ENCODE results near the gene NOD2. TPM values are rescaled to one million over a fixed set of nuclear protein-coding genes. Genes with fewer than 3 reads are reported as not detected.
A peak's percentile ranks its signal among the peaks of the same experiment; 100 is the strongest.

NOD2 gene
- total and polyA plus RNA-seq, 12 donors = 0.13 to 4.9 (median 0.48) TPM

DNA sequence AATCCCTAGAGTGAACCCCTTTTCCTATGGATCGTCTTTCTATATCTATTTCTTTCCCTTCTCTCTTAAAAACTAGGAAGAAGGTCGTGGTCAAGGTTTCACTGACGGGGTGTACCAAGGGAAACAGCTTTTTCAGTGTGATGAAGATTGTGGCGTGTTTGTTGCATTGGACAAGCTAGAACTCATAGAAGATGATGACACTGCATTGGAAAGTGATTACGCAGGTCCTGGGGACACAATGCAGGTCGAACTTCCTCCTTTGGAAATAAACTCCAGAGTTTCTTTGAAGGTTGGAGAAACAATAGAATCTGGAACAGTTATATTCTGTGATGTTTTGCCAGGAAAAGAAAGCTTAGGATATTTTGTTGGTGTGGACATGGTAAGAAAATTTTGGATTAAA, 58.1 kb downstream of the NOD2 start:
- intact Hi-C loops (cut with DNase I) = no loop called here
- TF ChIP-seq, protein P1, sequence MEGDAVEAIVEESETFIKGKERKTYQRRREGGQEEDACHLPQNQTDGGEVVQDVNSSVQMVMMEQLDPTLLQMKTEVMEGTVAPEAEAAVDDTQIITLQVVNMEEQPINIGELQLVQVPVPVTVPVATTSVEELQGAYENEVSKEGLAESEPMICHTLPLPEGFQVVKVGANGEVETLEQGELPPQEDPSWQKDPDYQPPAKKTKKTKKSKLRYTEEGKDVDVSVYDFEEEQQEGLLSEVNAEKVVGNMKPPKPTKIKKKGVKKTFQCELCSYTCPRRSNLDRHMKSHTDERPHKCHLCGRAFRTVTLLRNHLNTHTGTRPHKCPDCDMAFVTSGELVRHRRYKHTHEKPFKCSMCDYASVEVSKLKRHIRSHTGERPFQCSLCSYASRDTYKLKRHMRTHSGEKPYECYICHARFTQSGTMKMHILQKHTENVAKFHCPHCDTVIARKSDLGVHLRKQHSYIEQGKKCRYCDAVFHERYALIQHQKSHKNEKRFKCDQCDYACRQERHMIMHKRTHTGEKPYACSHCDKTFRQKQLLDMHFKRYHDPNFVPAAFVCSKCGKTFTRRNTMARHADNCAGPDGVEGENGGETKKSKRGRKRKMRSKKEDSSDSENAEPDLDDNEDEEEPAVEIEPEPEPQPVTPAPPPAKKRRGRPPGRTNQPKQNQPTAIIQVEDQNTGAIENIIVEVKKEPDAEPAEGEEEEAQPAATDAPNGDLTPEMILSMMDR (IDR thresholded peaks at IDR 0.05) = no peak
- Histone ChIP-seq H3K36me3 (peaks cover 0 to 82% (median 8%) of the 10 kb centered on the region in 9 donors), H3K9me3 (no peaks in the 10 kb centered on the region), H3K27me3 (no peaks in the 10 kb centered on the region), H3K27ac (peak overlapping the region in 1 of 10 donors; percentile 10), H3K4me3 (no peak overlapping the region), H3K4me1 (peaks cover 0 to 49% (median 31%) of the 10 kb centered on the region in 9 donors)
- no peak for DNase-seq
- peak in 4 of 8 donors; percentile 52 to 91 (median 66) for ATAC-seq
- 62 to 71% methylated on average over 6 of the region's 6 CpGs for WGBS, 2 donors

GRCh38 chr16:50752471-50753235, 59.2 kb downstream of the NOD2 start:
- DNase-seq (no peak), ATAC-seq (no peak)
- Histone ChIP-seq H3K27ac (no peak overlapping the region), H3K4me1 (peaks cover 0 to 48% (median 31%) of the 10 kb centered on the region in 9 donors), H3K36me3 (peaks cover 0 to 91% (median 8%) of the 10 kb centered on the region in 9 donors), H3K9me3 (no peaks in the 10 kb centered on the region), H3K27me3 (no peaks in the 10 kb centered on the region), H3K4me3 (no peak overlapping the region)
- TF ChIP-seq, protein P1 (IDR thresholded peaks at IDR 0.05) = no peak
- intact Hi-C loops (cut with DNase I) = no loop called here
- 84 to 89% methylated on average over 4 of the region's 4 CpGs for WGBS, 2 donors

DNA sequence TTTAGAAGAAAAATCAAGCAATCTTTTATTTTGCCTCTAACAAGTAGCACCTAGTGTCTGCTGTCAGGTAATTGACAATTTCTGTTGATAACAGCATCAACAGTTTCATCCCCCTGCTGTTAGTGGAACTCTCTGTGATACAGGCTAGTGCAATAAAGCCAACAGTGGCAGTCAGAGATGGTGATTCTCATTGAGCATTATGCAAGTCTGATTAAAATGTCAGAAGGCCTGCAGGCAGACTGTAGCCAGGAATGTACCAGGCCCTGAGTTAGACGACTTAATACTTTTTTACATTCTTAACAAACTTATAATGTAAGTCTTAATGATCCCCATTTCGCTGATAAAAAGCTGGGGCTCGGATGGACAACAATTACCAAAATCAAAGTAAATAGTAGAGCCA, 63.1 kb downstream of the NOD2 start:
- Histone ChIP-seq H3K27ac (no peak overlapping the region), H3K27me3 (no peaks in the 10 kb centered on the region), H3K36me3 (peaks cover 0 to 99% (median 8%) of the 10 kb centered on the region in 9 donors), H3K4me3 (no peak overlapping the region), H3K9me3 (no peaks in the 10 kb centered on the region), H3K4me1 (peaks cover 0 to 34% (median 11%) of the 10 kb centered on the region in 9 donors)
- 73 to 75% methylated on average over 3 of the region's 3 CpGs for WGBS, 2 donors
- ATAC-seq (peak in 2 of 8 donors; percentile 55 to 65), DNase-seq (no peak)
- intact Hi-C loops (cut with DNase I) = no loop called here
- TF ChIP-seq, protein P1 (IDR thresholded peaks at IDR 0.05) = no peak

GRCh38 chr16:50761267-50761666, 67.9 kb downstream of the NOD2 start:
- Histone ChIP-seq H3K9me3 (peaks cover 0 to 9% (median 3%) of the 10 kb centered on the region in 11 donors), H3K36me3 (peaks cover 0 to 91% (median 5%) of the 10 kb centered on the region in 9 donors), H3K4me1 (peaks cover 0 to 55% (median 16%) of the 10 kb centered on the region in 9 donors), H3K27me3 (no peaks in the 10 kb centered on the region), H3K27ac (no peak overlapping the region), H3K4me3 (no peak overlapping the region)
- DNase-seq (no peak), ATAC-seq (no peak)
- 73 to 75% methylated on average over 1 of the region's 1 CpG for WGBS, 2 donors
- TF ChIP-seq, protein P1 (IDR thresholded peaks at IDR 0.05) = no peak
- intact Hi-C loops (cut with DNase I) = no loop called here

Measured in heart right ventricle (tissue), 16 donors.